C4-2B (cell line): ENCODE measurements around the gene TASP1.

Source experiments
- H3K27ac ChIP-seq: fragments of 450-650 bp; 2 replicates; pipeline ENCODE4 v1.5.1; 2017
- CTCF ChIP-seq: fragments of 450-650 bp; conservative IDR thresholded peaks from 2 replicates; pipeline ENCODE4 v1.5.1; 2017; ENCODE audit warnings: mild to moderate bottlenecking
- ZFX ChIP-seq: fragments of 450-650 bp; IDR thresholded peaks from 2 replicates; pipeline ENCODE4 v1.6.1; 2017

The TASP1 gene

GRCh38 chr20:13638496-13639149 is at the start of gene TASP1:
Gene TASP1, minus strand, starts transcription at chr20:13638932. Its CDS starts 8,854 bp downstream, at chr20:13630078.
- TF ChIP-seq CTCF: no peak
- TF ChIP-seq ZFX: no peak
- peak within 1 kb of the TSS; percentile 71 for H3K27ac ChIP-seq

- no peak for TF ChIP-seq CTCF
- TF ChIP-seq ZFX: no peak
- H3K27ac ChIP-seq: no peak overlapping the region
Measured at GRCh38 chr20:13687815-13688214, 49.1 kb upstream of the TASP1 start.

- no peak overlapping the region for H3K27ac ChIP-seq
- TF ChIP-seq ZFX (no peak), CTCF (no peak)
Measured at GRCh38 chr20:13685623-13686022, 46.9 kb upstream of the TASP1 start.

GRCh38 chr20:13684566-13685222 is 46.0 kb upstream of the TASP1 start:
- no peak overlapping the region for H3K27ac ChIP-seq
- no peak for TF ChIP-seq ZFX
- TF ChIP-seq CTCF: no peak

- H3K27ac ChIP-seq: no peak overlapping the region
- TF ChIP-seq CTCF (no peak), ZFX (no peak)
Measured at GRCh38 chr20:13683833-13684232, 45.1 kb upstream of the TASP1 start.

- H3K27ac ChIP-seq: no peak overlapping the region
- TF ChIP-seq ZFX (no peak), CTCF (no peak)
Measured at GRCh38 chr20:13681248-13682125, 42.8 kb upstream of the TASP1 start.

- no peak overlapping the region for H3K27ac ChIP-seq
- TF ChIP-seq ZFX: no peak
- no peak for TF ChIP-seq CTCF
Measured at GRCh38 chr20:13678944-13679343, 40.2 kb upstream of the TASP1 start.
